ES-I3 (cell line): ENCODE measurements around the gene STK11IP.
A peak's percentile ranks its signal among the peaks of the same experiment; 100 is the strongest.

ENCODE experiments used
- H3K36me3 ChIP-seq: 2 replicates; pipeline ENCODE4 v1.6.1; 2013; ENCODE audit warnings: mild to moderate bottlenecking, low read length, control low read depth, moderate library complexity; ENCODE audit not compliant: insufficient read depth
- H3K4me1 ChIP-seq: 2 replicates; pipeline ENCODE4 v1.6.1; 2013; ENCODE audit warnings: mild to moderate bottlenecking, control low read depth, low read length; ENCODE audit not compliant: insufficient read depth
- H3K9ac ChIP-seq: 2 replicates; pipeline ENCODE4 v1.6.1; 2013; ENCODE audit warnings: low read depth, mild to moderate bottlenecking, low read length, moderate library complexity
- H3K9me3 ChIP-seq: 2 replicates; pipeline ENCODE4 v1.6.1; 2013; ENCODE audit warnings: mild to moderate bottlenecking, low read length, moderate library complexity; ENCODE audit not compliant: control insufficient read depth, insufficient read depth

STK11IP gene, protein sequence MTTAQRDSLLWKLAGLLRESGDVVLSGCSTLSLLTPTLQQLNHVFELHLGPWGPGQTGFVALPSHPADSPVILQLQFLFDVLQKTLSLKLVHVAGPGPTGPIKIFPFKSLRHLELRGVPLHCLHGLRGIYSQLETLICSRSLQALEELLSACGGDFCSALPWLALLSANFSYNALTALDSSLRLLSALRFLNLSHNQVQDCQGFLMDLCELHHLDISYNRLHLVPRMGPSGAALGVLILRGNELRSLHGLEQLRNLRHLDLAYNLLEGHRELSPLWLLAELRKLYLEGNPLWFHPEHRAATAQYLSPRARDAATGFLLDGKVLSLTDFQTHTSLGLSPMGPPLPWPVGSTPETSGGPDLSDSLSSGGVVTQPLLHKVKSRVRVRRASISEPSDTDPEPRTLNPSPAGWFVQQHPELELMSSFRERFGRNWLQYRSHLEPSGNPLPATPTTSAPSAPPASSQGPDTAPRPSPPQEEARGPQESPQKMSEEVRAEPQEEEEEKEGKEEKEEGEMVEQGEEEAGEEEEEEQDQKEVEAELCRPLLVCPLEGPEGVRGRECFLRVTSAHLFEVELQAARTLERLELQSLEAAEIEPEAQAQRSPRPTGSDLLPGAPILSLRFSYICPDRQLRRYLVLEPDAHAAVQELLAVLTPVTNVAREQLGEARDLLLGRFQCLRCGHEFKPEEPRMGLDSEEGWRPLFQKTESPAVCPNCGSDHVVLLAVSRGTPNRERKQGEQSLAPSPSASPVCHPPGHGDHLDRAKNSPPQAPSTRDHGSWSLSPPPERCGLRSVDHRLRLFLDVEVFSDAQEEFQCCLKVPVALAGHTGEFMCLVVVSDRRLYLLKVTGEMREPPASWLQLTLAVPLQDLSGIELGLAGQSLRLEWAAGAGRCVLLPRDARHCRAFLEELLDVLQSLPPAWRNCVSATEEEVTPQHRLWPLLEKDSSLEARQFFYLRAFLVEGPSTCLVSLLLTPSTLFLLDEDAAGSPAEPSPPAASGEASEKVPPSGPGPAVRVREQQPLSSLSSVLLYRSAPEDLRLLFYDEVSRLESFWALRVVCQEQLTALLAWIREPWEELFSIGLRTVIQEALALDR

GRCh38 chr2:219597552-219598307 lies at the start of gene STK11IP:
Gene STK11IP (plus strand): TSS chr2:219597857. CDS start chr2:219598120, 263 bp downstream.
- H3K36me3 ChIP-seq: no peaks in the 10 kb centered on the region
- peak within 1 kb of the TSS; percentile 82 for H3K9ac ChIP-seq
- H3K4me1 ChIP-seq: peaks cover 16% of the 10 kb centered on the region
- no peaks in the 10 kb centered on the region for H3K9me3 ChIP-seq

GRCh38 chr2:219548990-219549389 lies 48.7 kb upstream of the STK11IP start:
- H3K36me3 ChIP-seq: no peaks in the 10 kb centered on the region

GRCh38 chr2:219549619-219550018 lies 48.0 kb upstream of the STK11IP start:
- no peak overlapping the region for H3K9ac ChIP-seq
- no peaks in the 10 kb centered on the region for H3K36me3 ChIP-seq
- no peaks in the 10 kb centered on the region for H3K9me3 ChIP-seq

More at GRCh38 chr2:219548990-219549389, 48.7 kb upstream of the STK11IP start:
- Histone ChIP-seq H3K9ac (no peak overlapping the region), H3K9me3 (no peaks in the 10 kb centered on the region), H3K4me1 (peaks cover 6% of the 10 kb centered on the region; the same call in 1 of the 2 replicates)

DNA sequence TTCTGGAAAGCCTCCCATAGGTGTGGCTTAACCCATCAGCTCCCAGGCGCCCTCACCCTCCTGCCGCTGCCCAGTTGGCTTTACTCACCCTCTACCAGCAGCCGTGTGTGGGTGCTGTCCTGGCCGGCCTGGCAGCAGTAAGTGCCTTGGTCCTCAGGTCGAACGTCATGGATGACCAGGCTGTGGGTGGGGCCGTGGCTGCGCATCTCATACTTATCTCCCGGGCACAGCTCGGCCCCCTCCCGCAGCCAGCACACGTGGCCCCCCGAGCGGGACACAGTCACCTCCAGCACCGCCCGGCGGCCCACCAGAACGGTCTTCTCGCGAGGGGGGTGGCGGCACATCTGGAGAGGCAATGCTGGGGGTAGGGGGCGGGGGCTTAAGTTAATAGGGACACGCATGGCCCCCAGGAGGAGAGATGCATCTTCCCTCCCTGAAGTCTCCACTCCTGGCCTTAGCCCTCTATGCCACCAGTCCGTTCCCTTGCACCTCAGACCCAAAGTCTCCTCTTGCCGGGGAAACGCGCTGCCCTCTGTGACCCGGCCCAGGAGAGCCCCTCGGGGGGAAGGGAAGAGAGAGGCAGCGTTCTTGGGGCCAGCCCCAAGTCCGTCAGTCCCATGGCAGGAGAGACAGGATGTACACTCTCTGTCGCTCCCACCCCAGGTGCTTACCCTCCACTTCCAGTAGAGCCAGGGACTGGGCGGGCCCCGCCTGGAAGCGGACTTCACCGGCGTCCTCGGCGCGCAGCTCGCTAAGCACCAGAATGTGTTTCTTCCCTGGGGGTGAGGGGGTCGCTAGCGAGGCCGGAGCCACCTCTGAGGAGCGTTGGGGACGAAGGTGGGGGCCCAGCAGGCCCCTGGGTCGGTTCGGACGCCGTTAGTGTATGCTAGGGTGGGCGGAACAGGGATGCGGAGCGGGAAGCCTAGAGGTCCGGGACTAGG lies 45.9 kb upstream of the STK11IP start:
- Histone ChIP-seq H3K4me1 (peaks cover 6% of the 10 kb centered on the region; the same call in 1 of the 2 replicates), H3K9me3 (no peaks in the 10 kb centered on the region), H3K36me3 (no peaks in the 10 kb centered on the region), H3K9ac (peak overlapping the region; percentile 96)

More at GRCh38 chr2:219549619-219550018, 48.0 kb upstream of the STK11IP start:
- H3K4me1 ChIP-seq: peaks cover 6% of the 10 kb centered on the region; the same call in 1 of the 2 replicates

- H3K36me3 ChIP-seq: no peaks in the 10 kb centered on the region
- H3K9ac ChIP-seq: peak overlapping the region; percentile 96
- H3K9me3 ChIP-seq: no peaks in the 10 kb centered on the region
- peaks cover 6% of the 10 kb centered on the region; the same call in 1 of the 2 replicates for H3K4me1 ChIP-seq
These were observed 45.1 kb upstream of the STK11IP start for GRCh38 chr2:219552382-219553167.

- peaks cover 6% of the 10 kb centered on the region; the same call in 1 of the 2 replicates for H3K4me1 ChIP-seq
- H3K36me3 ChIP-seq: no peaks in the 10 kb centered on the region
- peak overlapping the region; percentile 96; the same call in 1 of the 2 replicates for H3K9ac ChIP-seq
- no peaks in the 10 kb centered on the region for H3K9me3 ChIP-seq
These were observed 44.6 kb upstream of the STK11IP start for GRCh38 chr2:219553168-219553417.

GRCh38 chr2:219553463-219553963 lies 44.1 kb upstream of the STK11IP start:
- peaks cover 6% of the 10 kb centered on the region; the same call in 1 of the 2 replicates for H3K4me1 ChIP-seq

DNA sequence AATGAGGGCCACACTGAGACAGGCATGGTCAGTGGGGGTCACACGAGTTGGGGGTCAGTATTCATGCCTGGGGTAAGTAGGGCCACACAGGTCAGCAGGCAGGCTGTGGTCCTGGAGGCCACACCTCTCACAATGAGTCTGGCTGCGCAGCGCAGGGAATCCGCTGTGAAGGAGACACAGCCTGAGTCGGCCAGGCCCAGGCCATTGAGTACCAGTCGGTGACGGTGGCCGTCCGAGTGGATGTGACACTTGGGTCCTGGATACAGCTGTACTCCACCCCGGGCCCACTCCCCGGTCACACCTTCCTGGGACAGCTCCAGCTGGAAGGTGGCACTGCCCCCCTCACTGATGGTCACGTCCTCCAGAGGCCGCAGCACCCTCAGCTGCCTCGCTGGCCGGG lies 43.3 kb upstream of the STK11IP start:
- no peak overlapping the region for H3K9ac ChIP-seq
- no peaks in the 10 kb centered on the region for H3K9me3 ChIP-seq
- H3K36me3 ChIP-seq: no peaks in the 10 kb centered on the region
- H3K4me1 ChIP-seq: peaks cover 6% of the 10 kb centered on the region; the same call in 1 of the 2 replicates

More at GRCh38 chr2:219553463-219553963, 44.1 kb upstream of the STK11IP start:
- H3K36me3 ChIP-seq: no peaks in the 10 kb centered on the region
- H3K9me3 ChIP-seq: no peaks in the 10 kb centered on the region
- peak overlapping the region; percentile 96; the same call in 1 of the 2 replicates for H3K9ac ChIP-seq

- Histone ChIP-seq H3K9me3 (no peaks in the 10 kb centered on the region), H3K9ac (no peak overlapping the region), H3K36me3 (no peaks in the 10 kb centered on the region), H3K4me1 (peaks cover 19% of the 10 kb centered on the region)
These were observed 41.7 kb upstream of the STK11IP start for GRCh38 chr2:219555956-219556355.

DNA sequence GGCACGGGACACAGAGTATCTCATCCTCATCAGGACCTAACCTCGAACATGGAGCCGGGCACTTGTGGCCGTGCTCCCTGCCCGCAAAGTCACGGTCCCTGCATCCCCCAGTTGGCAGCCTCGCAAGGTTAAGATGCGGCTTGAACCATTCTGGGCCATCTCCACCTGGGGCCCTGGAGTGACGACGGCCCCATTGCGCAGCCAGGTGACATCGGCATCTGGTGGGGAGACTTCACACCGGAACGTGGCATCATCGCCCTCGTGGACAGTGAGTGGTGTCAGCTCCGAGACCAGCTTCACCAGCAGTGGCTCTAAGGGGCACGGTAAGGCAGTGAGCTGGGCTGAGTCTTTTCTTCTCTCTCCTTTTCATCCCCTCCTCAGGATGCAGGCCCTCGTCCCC lies 41.2 kb upstream of the STK11IP start:
- no peak overlapping the region for H3K9ac ChIP-seq
- peaks cover 23% of the 10 kb centered on the region for H3K4me1 ChIP-seq
- H3K36me3 ChIP-seq: no peaks in the 10 kb centered on the region
- no peaks in the 10 kb centered on the region for H3K9me3 ChIP-seq

DNA sequence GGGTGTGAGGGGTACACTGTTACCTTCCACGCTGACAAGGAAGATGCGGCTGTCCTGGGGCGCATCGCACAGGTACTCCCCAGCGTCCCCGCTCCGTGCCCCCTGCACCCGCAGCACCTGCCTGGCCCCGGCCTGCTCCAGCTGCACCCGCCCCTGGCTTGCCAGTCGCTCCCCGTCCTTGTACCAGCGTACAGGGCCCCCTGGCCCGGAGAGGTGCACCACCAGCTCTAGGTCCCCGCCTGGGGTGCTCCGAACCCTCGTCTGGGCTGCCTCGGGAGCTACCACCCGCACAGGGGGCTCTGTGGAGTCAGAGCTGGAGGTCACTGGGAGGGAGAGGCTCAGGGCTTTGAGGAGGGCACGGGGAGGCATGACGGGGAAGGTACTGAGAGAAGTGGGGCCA lies 40.3 kb upstream of the STK11IP start:
- H3K9ac ChIP-seq: no peak overlapping the region
- H3K36me3 ChIP-seq: no peaks in the 10 kb centered on the region
- no peaks in the 10 kb centered on the region for H3K9me3 ChIP-seq
- peaks cover 32% of the 10 kb centered on the region for H3K4me1 ChIP-seq
